ENCODE measurements around the gene PRKAG2.

Gene PRKAG2

DNA sequence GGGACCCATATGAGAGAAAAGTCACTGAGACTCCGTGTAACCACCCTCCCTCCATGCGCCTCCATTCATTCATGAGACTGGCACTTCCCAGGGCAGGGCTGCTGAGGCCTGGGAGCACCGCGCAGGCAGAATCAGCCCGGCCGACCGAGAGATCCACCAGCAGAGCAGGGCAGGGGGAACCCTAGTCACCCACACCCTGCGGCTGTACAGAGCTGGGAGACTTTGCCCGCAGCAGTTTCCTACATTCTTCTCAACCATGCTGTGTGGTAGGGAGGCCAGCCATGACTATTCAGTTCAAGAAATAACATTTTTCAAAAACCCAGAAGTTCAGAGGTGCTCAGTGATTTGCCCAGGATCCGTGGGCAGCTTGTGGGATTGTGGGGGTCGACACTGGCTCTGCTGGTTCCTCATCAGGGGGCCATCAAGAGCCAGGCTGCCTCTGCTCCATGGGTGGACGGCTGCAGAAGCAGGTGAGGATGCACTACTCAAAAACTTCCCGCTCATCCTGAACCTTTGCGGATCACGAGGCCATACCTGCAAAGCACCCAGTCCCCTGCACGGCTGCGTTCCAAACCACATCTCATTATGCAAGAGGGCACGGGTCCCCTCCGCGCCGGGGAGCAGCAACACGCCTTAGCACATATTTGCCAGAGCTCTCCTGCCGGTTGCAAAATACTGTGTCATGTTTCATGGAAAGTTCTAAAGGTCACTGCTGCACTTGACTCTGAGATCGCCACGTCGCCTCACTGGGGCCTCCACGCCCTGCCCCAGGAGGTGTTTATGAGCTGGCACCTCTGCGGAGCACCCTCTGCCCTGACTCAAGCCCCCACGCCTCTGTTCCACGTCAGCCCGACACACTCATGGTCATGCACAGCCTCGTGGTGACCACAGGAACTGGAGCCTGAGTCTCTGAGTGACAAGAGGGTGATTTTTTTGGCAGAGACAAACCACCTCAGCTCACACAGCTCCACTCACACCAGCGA is 132.0 kb downstream of the PRKAG2 start:
- H3K27ac ChIP-seq (ENCODE audit: low read depth, low read length): no peak overlapping the region
- no peaks in the 10 kb centered on the region for H3K36me3 ChIP-seq (ENCODE audit: low read length)
- no peaks in the 10 kb centered on the region for H3K9me3 ChIP-seq (ENCODE audit: insufficient read depth, low read length)
- TF ChIP-seq EZH2phosphoT487 (conservative IDR thresholded peaks at IDR 0.05; ENCODE audit: low read length): no peak
- TF ChIP-seq, protein P1, sequence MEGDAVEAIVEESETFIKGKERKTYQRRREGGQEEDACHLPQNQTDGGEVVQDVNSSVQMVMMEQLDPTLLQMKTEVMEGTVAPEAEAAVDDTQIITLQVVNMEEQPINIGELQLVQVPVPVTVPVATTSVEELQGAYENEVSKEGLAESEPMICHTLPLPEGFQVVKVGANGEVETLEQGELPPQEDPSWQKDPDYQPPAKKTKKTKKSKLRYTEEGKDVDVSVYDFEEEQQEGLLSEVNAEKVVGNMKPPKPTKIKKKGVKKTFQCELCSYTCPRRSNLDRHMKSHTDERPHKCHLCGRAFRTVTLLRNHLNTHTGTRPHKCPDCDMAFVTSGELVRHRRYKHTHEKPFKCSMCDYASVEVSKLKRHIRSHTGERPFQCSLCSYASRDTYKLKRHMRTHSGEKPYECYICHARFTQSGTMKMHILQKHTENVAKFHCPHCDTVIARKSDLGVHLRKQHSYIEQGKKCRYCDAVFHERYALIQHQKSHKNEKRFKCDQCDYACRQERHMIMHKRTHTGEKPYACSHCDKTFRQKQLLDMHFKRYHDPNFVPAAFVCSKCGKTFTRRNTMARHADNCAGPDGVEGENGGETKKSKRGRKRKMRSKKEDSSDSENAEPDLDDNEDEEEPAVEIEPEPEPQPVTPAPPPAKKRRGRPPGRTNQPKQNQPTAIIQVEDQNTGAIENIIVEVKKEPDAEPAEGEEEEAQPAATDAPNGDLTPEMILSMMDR (IDR thresholded peaks at IDR 0.05; ENCODE audit: insufficient read depth, low read length, poor library complexity, severe bottlenecking): no peak
- no peak overlapping the region for H3K4me2 ChIP-seq (ENCODE audit: low read depth, low read length, poor library complexity, severe bottlenecking)
- H3K27me3 ChIP-seq (ENCODE audit: low read length): no peaks in the 10 kb centered on the region
- no peak overlapping the region for H3K9ac ChIP-seq (ENCODE audit: low read length)
- H4K20me1 ChIP-seq (ENCODE audit: low read depth, low read length): no peaks in the 10 kb centered on the region
- no peak overlapping the region for H3K4me3 ChIP-seq (ENCODE audit: insufficient read depth, low read length, poor library complexity, severe bottlenecking)
- H2AFZ ChIP-seq (ENCODE audit: low read depth, low read length, severe bottlenecking): no peak overlapping the region
- no peaks in the 10 kb centered on the region for H3F3A ChIP-seq (ENCODE audit: insufficient read depth)
- no peaks in the 10 kb centered on the region for H3K79me2 ChIP-seq (ENCODE audit: insufficient read depth, low read length)
- no peaks in the 10 kb centered on the region for H3K9me2 ChIP-seq (replicated peaks; ENCODE audit: insufficient read depth, low read length)

DNA sequence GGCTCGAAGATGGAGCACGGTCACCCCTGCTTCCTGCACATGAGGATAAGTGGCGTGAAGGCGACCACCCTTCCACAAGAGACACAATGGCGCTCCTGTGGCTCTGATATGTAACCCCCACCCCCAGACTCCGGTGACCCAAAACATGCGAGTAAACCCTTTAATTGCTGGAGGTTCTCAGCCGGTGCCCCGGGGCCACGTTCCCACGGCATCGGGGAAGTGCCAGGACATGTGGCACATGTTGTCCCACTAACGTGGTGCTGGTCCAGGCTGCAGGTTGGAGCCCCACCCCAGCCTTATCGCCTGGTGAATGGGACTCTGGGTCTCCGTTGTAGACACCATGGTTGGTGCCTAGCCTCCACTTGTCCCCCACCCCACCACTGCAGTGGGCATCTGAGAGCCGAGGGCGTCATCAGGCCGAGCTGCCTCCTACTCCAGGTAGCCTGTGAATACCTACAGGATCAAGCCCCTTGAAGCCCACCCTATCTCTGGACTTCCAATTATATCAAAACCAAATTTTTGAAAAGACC is 132.8 kb downstream of the PRKAG2 start:
- H3K4me2 ChIP-seq (ENCODE audit: low read depth, low read length, poor library complexity, severe bottlenecking): no peak overlapping the region
- H3K79me2 ChIP-seq (ENCODE audit: insufficient read depth, low read length): no peaks in the 10 kb centered on the region
- no peaks in the 10 kb centered on the region for H3K27me3 ChIP-seq (ENCODE audit: low read length)
- no peak overlapping the region for H3K27ac ChIP-seq (ENCODE audit: low read depth, low read length)
- H3K36me3 ChIP-seq (ENCODE audit: low read length): no peaks in the 10 kb centered on the region
- no peaks in the 10 kb centered on the region for H3K9me3 ChIP-seq (ENCODE audit: insufficient read depth, low read length)
- no peaks in the 10 kb centered on the region for H3K9me2 ChIP-seq (replicated peaks; ENCODE audit: insufficient read depth, low read length)
- no peak overlapping the region for H3K9ac ChIP-seq (ENCODE audit: low read length)
- H3K4me3 ChIP-seq (ENCODE audit: insufficient read depth, low read length, poor library complexity, severe bottlenecking): no peak overlapping the region
- H2AFZ ChIP-seq (ENCODE audit: low read depth, low read length, severe bottlenecking): no peak overlapping the region
- no peaks in the 10 kb centered on the region for H4K20me1 ChIP-seq (ENCODE audit: low read depth, low read length)
- no peaks in the 10 kb centered on the region for H3F3A ChIP-seq (ENCODE audit: insufficient read depth)
- no peak for TF ChIP-seq EZH2phosphoT487 (conservative IDR thresholded peaks at IDR 0.05; ENCODE audit: low read length)
- TF ChIP-seq, protein P1 (IDR thresholded peaks at IDR 0.05; ENCODE audit: insufficient read depth, low read length, poor library complexity, severe bottlenecking): no peak

DNA sequence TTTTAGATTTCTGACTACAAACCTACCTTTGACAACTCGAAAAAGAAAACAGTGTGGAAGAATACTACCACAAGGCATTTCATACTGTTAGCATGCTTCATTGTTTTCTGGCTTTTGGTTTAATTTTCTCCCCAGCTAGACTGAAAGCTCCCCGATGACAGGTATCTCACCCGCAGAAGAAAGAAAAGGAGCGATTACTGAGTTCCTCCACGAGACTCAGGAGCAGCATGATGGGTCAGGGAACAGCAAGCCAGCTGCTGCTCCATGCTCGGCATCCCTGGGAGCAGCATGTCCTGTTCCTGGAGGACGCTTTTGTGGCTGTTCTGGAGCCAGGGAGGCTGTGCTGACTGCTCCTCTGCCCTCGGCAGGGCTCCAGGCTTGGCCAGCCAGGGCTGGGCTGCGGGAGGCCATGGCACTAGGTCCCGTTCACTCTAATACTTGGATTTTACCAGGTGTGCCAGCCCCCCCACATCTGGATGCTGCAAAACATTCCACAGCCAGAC is 133.4 kb downstream of the PRKAG2 start:
- Histone ChIP-seq H3K4me3 (ENCODE audit: insufficient read depth, low read length, poor library complexity, severe bottlenecking) (no peak overlapping the region), H4K20me1 (ENCODE audit: low read depth, low read length) (no peaks in the 10 kb centered on the region), H3K27me3 (ENCODE audit: low read length) (no peaks in the 10 kb centered on the region), H3F3A (ENCODE audit: insufficient read depth) (no peaks in the 10 kb centered on the region), H3K9me2 (replicated peaks; ENCODE audit: insufficient read depth, low read length) (no peaks in the 10 kb centered on the region), H3K27ac (ENCODE audit: low read depth, low read length) (no peak overlapping the region), H2AFZ (ENCODE audit: low read depth, low read length, severe bottlenecking) (no peak overlapping the region), H3K79me2 (ENCODE audit: insufficient read depth, low read length) (no peaks in the 10 kb centered on the region), H3K9me3 (ENCODE audit: insufficient read depth, low read length) (no peaks in the 10 kb centered on the region), H3K4me2 (ENCODE audit: low read depth, low read length, poor library complexity, severe bottlenecking) (no peak overlapping the region), H3K9ac (ENCODE audit: low read length) (no peak overlapping the region), H3K36me3 (ENCODE audit: low read length) (no peaks in the 10 kb centered on the region)
- TF ChIP-seq, protein P1 (IDR thresholded peaks at IDR 0.05; ENCODE audit: insufficient read depth, low read length, poor library complexity, severe bottlenecking): no peak
- TF ChIP-seq EZH2phosphoT487 (conservative IDR thresholded peaks at IDR 0.05; ENCODE audit: low read length): no peak
